Glutamatergic neuron (in vitro differentiated cells): ENCODE results near the gene RPS18. TPM values are rescaled to one million over a fixed set of nuclear protein-coding genes. Genes with fewer than 3 reads are reported as not detected.

Experiments used
- DNase-seq: peaks from one replicate; pipeline ENCODE4 v3.0.0; 2022
- H3K27ac Mint-ChIP-seq: one replicate; pipeline ENCODE4 v1.8.0; 2020; ENCODE audit warnings: mild to moderate bottlenecking, mixed read lengths, inconsistent platforms; ENCODE audit not compliant: unreplicated experiment
- H3K27me3 Mint-ChIP-seq: one replicate; pipeline ENCODE4 v1.8.0; 2020; ENCODE audit warnings: mild to moderate bottlenecking, moderate library complexity, mixed read lengths, inconsistent platforms; ENCODE audit not compliant: unreplicated experiment
- H3K36me3 Mint-ChIP-seq: one replicate; pipeline ENCODE4 v1.8.0; 2020; ENCODE audit warnings: mild to moderate bottlenecking, mixed read lengths, inconsistent platforms; ENCODE audit not compliant: unreplicated experiment
- H3K4me1 Mint-ChIP-seq: one replicate; pipeline ENCODE4 v1.8.0; 2020; ENCODE audit warnings: mild to moderate bottlenecking, low read depth, mixed read lengths, inconsistent platforms; ENCODE audit not compliant: unreplicated experiment
- H3K4me3 Mint-ChIP-seq: one replicate; pipeline ENCODE4 v1.8.0; 2020; ENCODE audit warnings: mild to moderate bottlenecking, mixed read lengths, inconsistent platforms; ENCODE audit not compliant: unreplicated experiment
- H3K9me3 Mint-ChIP-seq: one replicate; pipeline ENCODE4 v1.8.0; 2020; ENCODE audit warnings: mild to moderate bottlenecking, moderate library complexity, mixed read lengths, inconsistent platforms; ENCODE audit not compliant: unreplicated experiment
- total RNA-seq: library from RNA; stranded (reverse); fragmentation: NEBNext Ultra II Directional; extraction: Animal tissue kit (Norgen Biotek cat#: 25700); gene quantifications from one replicate; pipeline ENCODE4 v1.2.1, GENCODE V29; 2021; ENCODE audit not compliant: unreplicated experiment
- TF ChIP-seq, protein P1 (sequence below): fragments of 200-600 bp; sonication (generic); IDR thresholded peaks from one replicate; pipeline ENCODE4 v1.5.0; 2021; ENCODE audit not compliant: partially characterized antibody, unreplicated experiment

RPS18 gene
- total RNA-seq, 1 donor from 2014 or later, result 1,024 TPM

DNA sequence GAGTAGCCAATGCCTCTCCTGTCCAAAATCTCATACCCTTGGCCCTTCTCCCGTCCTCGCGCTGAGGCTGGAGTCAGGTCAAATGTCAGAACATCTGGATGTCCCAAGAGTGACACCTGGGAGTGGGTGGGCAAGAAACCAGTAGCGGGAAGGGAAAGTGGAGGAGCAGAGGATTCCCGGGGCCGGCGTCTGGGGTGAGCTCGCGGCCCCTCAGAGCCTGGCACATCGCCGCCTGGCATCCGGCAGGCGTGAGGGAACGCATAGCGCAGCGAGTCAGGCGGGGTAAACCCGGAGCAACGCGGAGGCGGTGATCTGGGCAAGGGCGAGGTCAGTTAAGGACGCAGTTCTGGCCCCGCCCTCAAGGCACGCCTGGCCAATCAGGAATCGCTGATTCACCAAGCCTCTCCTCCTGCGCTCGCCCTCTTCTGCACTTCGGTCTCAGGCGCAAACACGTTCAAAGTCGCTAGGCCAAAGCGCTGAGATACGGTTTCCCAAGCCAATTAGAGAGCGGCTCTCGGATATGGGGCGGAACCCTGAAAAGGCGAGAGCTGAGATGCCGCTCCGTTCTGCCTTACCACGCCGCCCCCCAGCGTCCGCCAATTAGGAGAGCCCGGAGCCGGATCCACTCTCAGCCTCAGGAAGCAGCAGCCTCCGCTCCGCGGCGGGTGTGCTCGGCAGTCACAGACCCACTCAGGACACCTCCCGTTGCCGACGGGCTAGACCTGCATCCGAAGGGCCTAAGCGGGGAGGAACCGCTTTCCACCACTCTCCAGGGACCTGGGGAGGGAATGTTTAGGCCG lies 22.7 kb upstream of the RPS18 start:
- Mint-ChIP-seq H3K27me3 (peaks cover 8% of the 10 kb centered on the region), H3K4me3 (peak overlapping the region; percentile 97)

GRCh38 chr6:33249732-33250630 lies 21.9 kb upstream of the RPS18 start:
- H3K27me3 Mint-ChIP-seq, result peaks cover 8% of the 10 kb centered on the region
- peak overlapping the region; percentile 97 for H3K4me3 Mint-ChIP-seq
- DNase-seq, result peak; percentile 65
- H3K9me3 Mint-ChIP-seq, result peaks cover 3% of the 10 kb centered on the region
- no peaks in the 10 kb centered on the region for H3K36me3 Mint-ChIP-seq
- H3K27ac Mint-ChIP-seq, result peak overlapping the region; percentile 84
- H3K4me1 Mint-ChIP-seq, result peaks cover 18% of the 10 kb centered on the region
- TF ChIP-seq, protein P1, sequence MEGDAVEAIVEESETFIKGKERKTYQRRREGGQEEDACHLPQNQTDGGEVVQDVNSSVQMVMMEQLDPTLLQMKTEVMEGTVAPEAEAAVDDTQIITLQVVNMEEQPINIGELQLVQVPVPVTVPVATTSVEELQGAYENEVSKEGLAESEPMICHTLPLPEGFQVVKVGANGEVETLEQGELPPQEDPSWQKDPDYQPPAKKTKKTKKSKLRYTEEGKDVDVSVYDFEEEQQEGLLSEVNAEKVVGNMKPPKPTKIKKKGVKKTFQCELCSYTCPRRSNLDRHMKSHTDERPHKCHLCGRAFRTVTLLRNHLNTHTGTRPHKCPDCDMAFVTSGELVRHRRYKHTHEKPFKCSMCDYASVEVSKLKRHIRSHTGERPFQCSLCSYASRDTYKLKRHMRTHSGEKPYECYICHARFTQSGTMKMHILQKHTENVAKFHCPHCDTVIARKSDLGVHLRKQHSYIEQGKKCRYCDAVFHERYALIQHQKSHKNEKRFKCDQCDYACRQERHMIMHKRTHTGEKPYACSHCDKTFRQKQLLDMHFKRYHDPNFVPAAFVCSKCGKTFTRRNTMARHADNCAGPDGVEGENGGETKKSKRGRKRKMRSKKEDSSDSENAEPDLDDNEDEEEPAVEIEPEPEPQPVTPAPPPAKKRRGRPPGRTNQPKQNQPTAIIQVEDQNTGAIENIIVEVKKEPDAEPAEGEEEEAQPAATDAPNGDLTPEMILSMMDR, result no peak

More for the DNA sequence above, 22.7 kb upstream of the RPS18 start:
- Mint-ChIP-seq H3K36me3 (no peaks in the 10 kb centered on the region), H3K4me1 (peaks cover 18% of the 10 kb centered on the region), H3K27ac (peak overlapping the region; percentile 84), H3K9me3 (peaks cover 3% of the 10 kb centered on the region)
- DNase-seq, result peak; percentile 96
- TF ChIP-seq, protein P1, result no peak

DNA sequence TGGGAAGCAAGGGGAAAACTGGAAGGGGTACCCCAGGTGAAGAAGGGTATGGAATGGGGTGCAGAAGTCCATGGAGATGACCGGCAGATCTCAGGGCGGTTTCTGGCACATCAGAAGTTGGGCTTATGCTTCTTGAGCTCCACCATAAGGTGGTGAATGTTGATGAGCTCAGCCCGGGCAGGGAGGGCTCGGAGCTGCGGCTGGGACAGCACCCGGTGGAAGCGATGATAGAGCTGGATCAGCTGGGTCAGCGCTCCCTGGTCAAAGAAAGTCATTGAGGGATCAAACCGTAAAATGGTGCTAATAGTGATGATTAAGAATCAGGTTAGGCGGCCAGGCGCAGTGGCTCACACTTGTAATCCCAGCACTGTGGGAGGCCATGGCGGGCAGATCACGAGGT lies 21.1 kb upstream of the RPS18 start:
- Mint-ChIP-seq H3K36me3 (no peaks in the 10 kb centered on the region), H3K4me1 (peaks cover 18% of the 10 kb centered on the region), H3K9me3 (peaks cover 3% of the 10 kb centered on the region), H3K4me3 (peak overlapping the region; percentile 97), H3K27me3 (peaks cover 8% of the 10 kb centered on the region), H3K27ac (peak overlapping the region; percentile 84)
- DNase-seq, result no peak
- TF ChIP-seq, protein P1, result no peak

GRCh38 chr6:33251395-33252012 lies 20.4 kb upstream of the RPS18 start:
- DNase-seq, result no peak
- Mint-ChIP-seq H3K27ac (peak overlapping the region; percentile 7), H3K4me3 (peak overlapping the region; percentile 62), H3K4me1 (peaks cover 18% of the 10 kb centered on the region), H3K9me3 (peaks cover 3% of the 10 kb centered on the region), H3K36me3 (no peaks in the 10 kb centered on the region), H3K27me3 (peaks cover 8% of the 10 kb centered on the region)
- TF ChIP-seq, protein P1, result no peak
